ENCODE data around the gene KHDRBS1.
"Not testable (repeated sequence)": the region's sequence is repeated elsewhere in the genome, so short reads cannot be mapped to it uniquely, and the experiment has no call there.

The KHDRBS1 gene

GRCh38 chr1:32065613-32066488, 52.2 kb downstream of the KHDRBS1 start:
- not testable (repeated sequence) for DNase-seq (ENCODE audit: low read depth)

GRCh38 chr1:32066489-32066873, 52.8 kb downstream of the KHDRBS1 start:
- DNase-seq (ENCODE audit: low read depth) = peak; percentile 40

GRCh38 chr1:32068957-32069588, 55.4 kb downstream of the KHDRBS1 start:
- no peak for DNase-seq (ENCODE audit: low read depth)

GRCh38 chr1:32071758-32072621, 58.3 kb downstream of the KHDRBS1 start:
- DNase-seq (ENCODE audit: low read depth) = no peak

- DNase-seq (ENCODE audit: low read depth) = peak; percentile 85
Observed at GRCh38 chr1:32072622-32073298, 59.1 kb downstream of the KHDRBS1 start, which contains the start of gene TMEM39B. Gene TMEM39B, plus strand, starts transcription at chr1:32072939. Its CDS starts 109 bp downstream, at chr1:32073048.

GRCh38 chr1:32073299-32074229, 59.9 kb downstream of the KHDRBS1 start:
- no peak for DNase-seq (ENCODE audit: low read depth)

GRCh38 chr1:32074841-32075240, 61.2 kb downstream of the KHDRBS1 start:
- DNase-seq (ENCODE audit: low read depth) = no peak

GRCh38 chr1:32077451-32077850, 63.8 kb downstream of the KHDRBS1 start:
- no peak for DNase-seq (ENCODE audit: low read depth)

- DNase-seq (ENCODE audit: low read depth) = no peak
Observed at GRCh38 chr1:32082022-32082421, 68.4 kb downstream of the KHDRBS1 start.

- not testable (repeated sequence) for DNase-seq (ENCODE audit: low read depth)
Observed at GRCh38 chr1:32086381-32086780, 72.7 kb downstream of the KHDRBS1 start.

- DNase-seq (ENCODE audit: low read depth) = no peak
Observed at GRCh38 chr1:32091176-32091575, 77.5 kb downstream of the KHDRBS1 start.

- no peak for DNase-seq (ENCODE audit: low read depth)
Observed at GRCh38 chr1:32091591-32091990, 77.9 kb downstream of the KHDRBS1 start.
